Mesenchymal stem cell (in vitro differentiated cells and primary cell): Measurements from ENCODE around the gene C9orf153.

Source experiments
- DNase-seq: peaks from one replicate; pipeline ENCODE4 v3.0.0-alpha.2; 2013
- H2AFZ ChIP-seq: one replicate; pipeline ENCODE4 v1.6.1; 2013; ENCODE audit warnings: low read depth, mild to moderate bottlenecking, control low read depth, inconsistent platforms, low read length, moderate library complexity
- H2AK5ac ChIP-seq: 2 replicates; pipeline ENCODE4 v1.6.1; 2013; ENCODE audit warnings: low read length, moderate library complexity, mild to moderate bottlenecking, inconsistent platforms; ENCODE audit not compliant: severe bottlenecking
- H2BK120ac ChIP-seq: one replicate; pipeline ENCODE4 v1.6.1; 2013; ENCODE audit warnings: low read depth, mild to moderate bottlenecking, inconsistent platforms, low read length, moderate library complexity
- H2BK12ac ChIP-seq, 2 experiments: one replicate each; pipeline ENCODE4 v1.6.1; 2013; ENCODE audit warnings: inconsistent platforms in 2 of 2, low read length in 2 of 2, mild to moderate bottlenecking in 2 of 2, moderate library complexity in 2 of 2, control low read depth in 1 of 2
- H2BK15ac ChIP-seq: one replicate; pipeline ENCODE4 v1.6.1; 2013; ENCODE audit warnings: mild to moderate bottlenecking, low read depth, inconsistent platforms; ENCODE audit not compliant: poor library complexity, severe bottlenecking
- H2BK5ac ChIP-seq: 2 replicates; pipeline ENCODE4 v1.6.1; 2013; ENCODE audit warnings: low read depth, mild to moderate bottlenecking, low read length, control low read depth, inconsistent platforms; ENCODE audit not compliant: poor library complexity, severe bottlenecking
- H3K14ac ChIP-seq, 2 experiments: one replicate each; pipeline ENCODE4 v1.6.1; 2013; ENCODE audit warnings: inconsistent platforms in 2 of 2, low read length in 2 of 2, control low read depth in 1 of 2, mild to moderate bottlenecking in 1 of 2, moderate library complexity in 1 of 2
- H3K18ac ChIP-seq, 2 experiments: one replicate each; pipeline ENCODE4 v1.6.1; 2013; ENCODE audit warnings: inconsistent platforms in 2 of 2, low read length in 2 of 2, control low read depth in 1 of 2, low read depth in 1 of 2, mild to moderate bottlenecking in 1 of 2
- H3K23ac ChIP-seq, 2 experiments: one replicate each; pipeline ENCODE4 v1.6.1; 2013; ENCODE audit warnings: inconsistent platforms in 2 of 2, low read length in 2 of 2, mild to moderate bottlenecking in 2 of 2, moderate library complexity in 2 of 2, control low read depth in 1 of 2
- H3K27ac ChIP-seq: 2 replicates; pipeline ENCODE4 v1.5.1; 2013; ENCODE audit warnings: mild to moderate bottlenecking, moderate library complexity, low read length, control low read depth, inconsistent platforms; ENCODE audit not compliant: poor library complexity, severe bottlenecking
- H3K27me3 ChIP-seq, 2 experiments: 2 replicates each; pipeline versions ENCODE4 v1.6.1 to v1.7.0; 2013; ENCODE audit warnings: low read length in 2 of 2, mild to moderate bottlenecking in 2 of 2, moderate library complexity in 2 of 2, control low read depth in 1 of 2, inconsistent platforms in 1 of 2; ENCODE audit not compliant: control insufficient read depth in 1 of 2, insufficient read depth in 1 of 2
- H3K36me3 ChIP-seq, 2 experiments: 2 replicates each; pipeline versions ENCODE4 v1.6.1 to v1.7.0; 2013; ENCODE audit warnings: low read length in 2 of 2, control low read depth in 1 of 2, inconsistent platforms in 1 of 2, low read depth in 1 of 2, mild to moderate bottlenecking in 1 of 2; ENCODE audit not compliant: insufficient read depth in 2 of 2, control insufficient read depth in 1 of 2
- H3K4ac ChIP-seq, 2 experiments: one replicate each; pipeline ENCODE4 v1.6.1; 2013; ENCODE audit warnings: inconsistent platforms in 2 of 2, low read length in 2 of 2, mild to moderate bottlenecking in 2 of 2, moderate library complexity in 2 of 2, control low read depth in 1 of 2, low read depth in 1 of 2
- H3K4me1 ChIP-seq: 2 replicates; pipeline ENCODE4 v1.6.1; 2013; ENCODE audit warnings: low read depth, low read length, control low read depth; ENCODE audit not compliant: control insufficient read depth, insufficient read depth
- H3K4me2 ChIP-seq: 2 replicates; pipeline ENCODE4 v1.6.1; 2013; ENCODE audit warnings: low read length, mild to moderate bottlenecking, inconsistent platforms; ENCODE audit not compliant: poor library complexity, severe bottlenecking
- H3K4me3 ChIP-seq, 2 experiments: 2 replicates each; pipeline versions ENCODE4 v1.5.1 to v1.7.0; 2013; ENCODE audit warnings: low read length in 2 of 2, mild to moderate bottlenecking in 2 of 2, control low read depth in 1 of 2, low read depth in 1 of 2; ENCODE audit not compliant: insufficient read depth in 1 of 2
- H3K79me1 ChIP-seq: replicated peaks from 2 replicates; pipeline ENCODE4 v1.6.1; 2013; ENCODE audit warnings: mild to moderate bottlenecking, control low read depth, low read length, inconsistent platforms; ENCODE audit not compliant: poor library complexity, severe bottlenecking
- H3K9ac ChIP-seq: 2 replicates; pipeline ENCODE4 v1.7.0; 2013; ENCODE audit warnings: mild to moderate bottlenecking, low read length, moderate library complexity
- H3K9me3 ChIP-seq: 2 replicates; pipeline ENCODE4 v1.7.0; 2013; ENCODE audit warnings: mild to moderate bottlenecking, low read length; ENCODE audit not compliant: control insufficient read depth
- H4K8ac ChIP-seq: one replicate; pipeline ENCODE4 v1.6.1; 2013; ENCODE audit warnings: inconsistent platforms, mild to moderate bottlenecking, low read length, moderate library complexity
- H4K91ac ChIP-seq: one replicate; pipeline ENCODE4 v1.6.1; 2013; ENCODE audit warnings: mild to moderate bottlenecking, low read length, inconsistent platforms
- whole genome bisulfite sequencing: methylation state at CpG from one replicate; pipeline ENCODE4 v1.1.7; 2013; ENCODE audit warnings: mixed read lengths; 5-methylcytosine and 5-hydroxymethylcytosine counted together

Gene C9orf153

DNA sequence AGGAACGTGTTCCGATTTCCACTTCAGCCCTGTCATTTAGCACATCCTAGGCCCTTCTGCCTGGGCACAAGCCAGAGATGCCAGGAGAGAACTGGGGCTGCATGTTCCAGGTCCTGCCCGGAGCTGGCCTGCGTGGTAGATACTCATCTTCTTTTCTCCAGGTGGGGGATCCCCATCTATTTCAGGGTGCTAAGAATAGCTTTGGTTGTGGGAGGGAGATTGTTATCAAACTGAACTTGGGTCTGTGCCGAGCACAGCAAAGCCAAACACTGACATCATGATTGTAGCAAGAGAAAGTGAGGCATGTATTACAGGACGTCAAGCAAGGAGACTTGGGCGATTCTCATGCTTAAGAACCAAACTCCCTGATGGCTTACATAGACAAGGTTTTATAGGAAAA is 18.2 kb downstream of the C9orf153 start:
- Histone ChIP-seq H3K14ac (no peak overlapping the region), H3K9ac (no peak overlapping the region), H4K8ac (no peak overlapping the region), H3K27me3 (no peaks in the 10 kb centered on the region), H2BK120ac (no peak overlapping the region), H2BK5ac (no peak overlapping the region), H2AFZ (no peak overlapping the region), H3K18ac (no peak overlapping the region), H3K23ac (no peak overlapping the region), H3K9me3 (no peaks in the 10 kb centered on the region), H3K4ac (no peak overlapping the region), H2AK5ac (no peak overlapping the region), H3K27ac (no peak overlapping the region), H4K91ac (no peak overlapping the region), H2BK15ac (no peak overlapping the region), H3K4me1 (no peaks in the 10 kb centered on the region), H2BK12ac (no peak overlapping the region), H3K4me3 (no peak overlapping the region), H3K36me3 (no peaks in the 10 kb centered on the region), H3K4me2 (no peak overlapping the region), H3K79me1 (no peaks in the 10 kb centered on the region)
- no peak for DNase-seq
- 93% methylated on average over 7 of the region's 7 CpGs for WGBS

- Histone ChIP-seq H3K14ac (no peak overlapping the region), H3K4ac (no peak overlapping the region), H4K91ac (no peak overlapping the region), H2AK5ac (no peak overlapping the region), H2BK5ac (no peak overlapping the region), H3K27ac (no peak overlapping the region), H3K9ac (no peak overlapping the region), H4K8ac (no peak overlapping the region), H2BK120ac (no peak overlapping the region), H3K18ac (no peak overlapping the region), H3K79me1 (no peaks in the 10 kb centered on the region), H3K4me3 (no peak overlapping the region), H2AFZ (no peak overlapping the region), H2BK12ac (no peak overlapping the region), H3K36me3 (no peaks in the 10 kb centered on the region), H2BK15ac (no peak overlapping the region), H3K9me3 (no peaks in the 10 kb centered on the region), H3K27me3 (no peaks in the 10 kb centered on the region), H3K4me2 (no peak overlapping the region), H3K4me1 (no peaks in the 10 kb centered on the region), H3K23ac (no peak overlapping the region)
- WGBS: 98% methylated on average over 8 of the region's 10 CpGs
- DNase-seq: no peak
These were observed 20.3 kb downstream of the C9orf153 start for GRCh38 chr9:86238861-86239770.

DNA sequence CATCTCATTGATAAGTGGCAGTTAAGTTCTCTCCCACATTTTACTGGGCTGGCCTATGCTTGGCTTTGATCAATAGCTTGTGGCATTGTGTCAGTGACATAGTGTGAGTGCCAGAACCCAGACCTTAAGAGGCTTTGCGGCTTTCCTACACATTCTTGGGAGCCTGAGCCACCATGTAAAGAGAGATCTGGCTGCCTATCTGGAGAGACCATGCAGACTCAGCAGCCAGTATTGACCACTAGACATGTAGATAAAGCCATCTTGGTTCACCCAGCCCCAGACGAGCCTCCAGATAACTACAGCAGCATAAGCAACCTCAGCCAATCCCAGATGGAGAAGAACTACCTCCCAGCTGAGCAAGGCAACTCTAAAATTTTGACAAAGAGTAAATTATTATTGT is 28.6 kb downstream of the C9orf153 start:
- H3K9ac ChIP-seq: no peak overlapping the region
- H2BK5ac ChIP-seq: no peak overlapping the region
- WGBS: 88% methylated on average over 1 of the region's 2 CpGs

GRCh38 chr9:86222667-86223066 is 36.8 kb downstream of the C9orf153 start:
- 90% methylated on average over 4 of the region's 4 CpGs for WGBS
- Histone ChIP-seq H3K14ac (no peak overlapping the region), H4K91ac (no peak overlapping the region), H3K23ac (no peak overlapping the region), H2BK12ac (no peak overlapping the region), H3K4me2 (no peak overlapping the region), H3K27ac (no peak overlapping the region), H3K4me1 (no peaks in the 10 kb centered on the region), H2BK5ac (no peak overlapping the region), H2BK15ac (no peak overlapping the region), H3K79me1 (no peaks in the 10 kb centered on the region), H3K4me3 (no peak overlapping the region), H3K4ac (no peak overlapping the region), H3K27me3 (no peaks in the 10 kb centered on the region), H3K36me3 (no peaks in the 10 kb centered on the region), H2BK120ac (no peak overlapping the region), H3K9me3 (no peaks in the 10 kb centered on the region), H3K18ac (no peak overlapping the region), H2AK5ac (no peak overlapping the region), H3K9ac (no peak overlapping the region), H4K8ac (no peak overlapping the region), H2AFZ (no peak overlapping the region)
- DNase-seq: no peak

More for the DNA sequence above, 28.6 kb downstream of the C9orf153 start:
- Histone ChIP-seq H4K91ac (no peak overlapping the region), H3K36me3 (no peaks in the 10 kb centered on the region), H2AK5ac (no peak overlapping the region), H3K4ac (no peak overlapping the region), H3K27ac (no peak overlapping the region), H2BK12ac (no peak overlapping the region), H3K9me3 (no peaks in the 10 kb centered on the region), H3K14ac (peak overlapping the region in 1 of 2 experiments; percentile 71), H2BK120ac (no peak overlapping the region), H3K27me3 (no peaks in the 10 kb centered on the region), H3K18ac (no peak overlapping the region), H2AFZ (no peak overlapping the region), H3K23ac (no peak overlapping the region), H3K4me3 (no peak overlapping the region), H3K4me2 (no peak overlapping the region), H3K79me1 (no peaks in the 10 kb centered on the region), H2BK15ac (no peak overlapping the region), H3K4me1 (no peaks in the 10 kb centered on the region), H4K8ac (no peak overlapping the region)
- DNase-seq: no peak
